ENCODE results near the gene PCSK2.

GRCh38 chr20:17327185-17328148 lies 100.6 kb downstream of the PCSK2 start:
- TF ChIP-seq POLR2A (IDR thresholded peaks at IDR 0.05) (no peak), POLR2AphosphoS5 (IDR thresholded peaks at IDR 0.05) (no peak), CTCF (IDR thresholded peaks at IDR 0.05 in 8 of 11, conservative IDR thresholded peaks at IDR 0.05 in 3 of 11) (no peak)

Data from spleen (tissue), 7 donors.